HEK293 (cell line): ENCODE measurements around the gene VPS13D.

ENCODE experiments used
- CTCF ChIA-PET: fragments of 350-600 bp; formaldehyde crosslinking; extraction: SDS; loops from one replicate; lab custom pipeline; 2021; ENCODE audit warnings: antibody characterized with exemption; lab: Yijun Ruan, JAX
- POLR2A ChIA-PET: fragments of 300-600 bp; formaldehyde crosslinking; extraction: SDS; loops from one replicate; lab custom pipeline; 2020; ENCODE audit warnings: antibody characterized with exemption, inconsistent platforms; lab: Yijun Ruan, JAX
- H3K27ac ChIP-seq: fragments of 200-500 bp; sonication (Bioruptor generic); 2 replicates; pipeline ENCODE4 v1.5.1; 2014; ENCODE audit warnings: low read depth, low read length, control low read depth, inconsistent platforms; ENCODE audit errors: extremely low read depth
- H3K36me3 ChIP-seq, 2 experiments: fragments of 200-500 bp in 1 of 2; sonication (Bioruptor generic) in 1 of 2; 1 replicate in 1 of 2; 2 replicates in 1 of 2; pipeline ENCODE4 v1.5.1; 2014 to 2017; ENCODE audit warnings: inconsistent platforms in 2 of 2, low read length in 2 of 2; ENCODE audit not compliant: control insufficient read depth in 2 of 2, insufficient read depth in 1 of 2
- H3K4me1 ChIP-seq: fragments of 200-500 bp; sonication (Bioruptor generic); 2 replicates; pipeline ENCODE4 v1.5.1; 2014; ENCODE audit warnings: mild to moderate bottlenecking, low read length, inconsistent platforms; ENCODE audit not compliant: control insufficient read depth, insufficient read depth
- H3K4me3 ChIP-seq: 2 replicates; pipeline ENCODE4 v1.5.1; 2011; ENCODE audit warnings: low read depth, mild to moderate bottlenecking, control low read depth, low read length, moderate library complexity
- H3K9me3 ChIP-seq: fragments of 200-500 bp; sonication (Bioruptor generic); 2 replicates; pipeline ENCODE4 v1.5.1; 2014; ENCODE audit warnings: low read depth, low read length, inconsistent platforms; ENCODE audit not compliant: control insufficient read depth, insufficient read depth
- AEBP2 ChIP-seq: fragments of 450-650 bp; formaldehyde crosslinking; IDR thresholded peaks from 2 replicates; pipeline ENCODE4 v1.5.1; 2016; ENCODE audit warnings: missing biosample characterization, missing genetic modification characterization, borderline replicate concordance
- GLIS2 ChIP-seq: fragments of 450-650 bp; formaldehyde crosslinking; IDR thresholded peaks from 2 replicates; pipeline ENCODE4 v1.5.1; 2016; ENCODE audit warnings: missing biosample characterization, missing genetic modification characterization
- KLF17 ChIP-seq: fragments of 450-650 bp; formaldehyde crosslinking; IDR thresholded peaks from 2 replicates; pipeline ENCODE4 v1.5.1; 2016; ENCODE audit warnings: missing biosample characterization, missing genetic modification characterization
- PRDM6 ChIP-seq: fragments of 450-650 bp; formaldehyde crosslinking; IDR thresholded peaks from 2 replicates; pipeline ENCODE4 v1.5.1; 2017; ENCODE audit warnings: missing biosample characterization, missing genetic modification characterization
- TRIM28 ChIP-seq: IDR thresholded peaks from 2 replicates; pipeline ENCODE4 v1.6.1; 2011; ENCODE audit warnings: low read length, control low read depth, borderline replicate concordance
- ZBTB17 ChIP-seq: fragments of 450-650 bp; formaldehyde crosslinking; IDR thresholded peaks from 2 replicates; pipeline ENCODE4 v1.5.1; 2016; ENCODE audit warnings: missing biosample characterization, missing genetic modification characterization
- ZFHX2 ChIP-seq: fragments of 450-650 bp; formaldehyde crosslinking; conservative IDR thresholded peaks from 2 replicates; pipeline ENCODE4 v1.5.1; 2016; ENCODE audit warnings: missing biosample characterization, missing genetic modification characterization
- ZFP41 ChIP-seq: fragments of 450-650 bp; formaldehyde crosslinking; IDR thresholded peaks from 2 replicates; pipeline ENCODE4 v1.5.1; 2016; ENCODE audit warnings: missing biosample characterization, missing genetic modification characterization, borderline replicate concordance
- ZNF146 ChIP-seq: fragments of 450-650 bp; formaldehyde crosslinking; IDR thresholded peaks from 2 replicates; pipeline ENCODE4 v1.5.1; 2016; ENCODE audit warnings: missing biosample characterization, missing genetic modification characterization
- ZNF157 ChIP-seq: fragments of 450-650 bp; formaldehyde crosslinking; IDR thresholded peaks from 2 replicates; pipeline ENCODE4 v1.5.1; 2016; ENCODE audit warnings: missing biosample characterization, missing genetic modification characterization
- ZNF280C ChIP-seq: fragments of 450-650 bp; formaldehyde crosslinking; IDR thresholded peaks from 2 replicates; pipeline ENCODE4 v1.5.1; 2016; ENCODE audit warnings: missing biosample characterization, missing genetic modification characterization
- ZNF362 ChIP-seq: fragments of 450-650 bp; formaldehyde crosslinking; IDR thresholded peaks from 2 replicates; pipeline ENCODE4 v1.5.1; 2016; ENCODE audit warnings: missing biosample characterization, missing genetic modification characterization
- ZNF514 ChIP-seq: fragments of 450-650 bp; formaldehyde crosslinking; IDR thresholded peaks from 2 replicates; pipeline ENCODE4 v1.5.1; 2016; ENCODE audit warnings: missing biosample characterization, missing genetic modification characterization
- ZNF549 ChIP-seq: fragments of 450-650 bp; IDR thresholded peaks from 2 replicates; pipeline ENCODE4 v1.5.1; 2018; ENCODE audit warnings: missing biosample characterization, missing genetic modification characterization, mild to moderate bottlenecking, inconsistent platforms, moderate library complexity
- ZNF555 ChIP-seq: fragments of 450-650 bp; formaldehyde crosslinking; conservative IDR thresholded peaks from 2 replicates; pipeline ENCODE4 v1.5.1; 2017; ENCODE audit warnings: missing biosample characterization, mild to moderate bottlenecking, missing genetic modification characterization, inconsistent platforms
- ZNF596 ChIP-seq: fragments of 450-650 bp; IDR thresholded peaks from 2 replicates; pipeline ENCODE4 v1.5.0; 2018; ENCODE audit warnings: missing biosample characterization, mild to moderate bottlenecking, missing genetic modification characterization, moderate library complexity
- ZNF600 ChIP-seq: fragments of 450-650 bp; formaldehyde crosslinking; IDR thresholded peaks from 2 replicates; pipeline ENCODE4 v1.5.1; 2016; ENCODE audit warnings: missing biosample characterization, missing genetic modification characterization
- ZNF623 ChIP-seq: fragments of 450-650 bp; formaldehyde crosslinking; IDR thresholded peaks from 2 replicates; pipeline ENCODE4 v1.5.1; 2016; ENCODE audit warnings: missing biosample characterization, missing genetic modification characterization
- ZNF658 ChIP-seq: fragments of 450-650 bp; formaldehyde crosslinking; IDR thresholded peaks from 2 replicates; pipeline ENCODE4; 2016; ENCODE audit warnings: missing biosample characterization, missing genetic modification characterization
- ZSCAN16 ChIP-seq: fragments of 450-650 bp; formaldehyde crosslinking; IDR thresholded peaks from 2 replicates; pipeline ENCODE4 v1.5.1; 2016; ENCODE audit warnings: missing biosample characterization, missing genetic modification characterization

The VPS13D gene

GRCh38 chr1:12404918-12405317 is 175.1 kb downstream of the VPS13D start (continued):
- no peak for TF ChIP-seq KLF17 (tag by site-specific recombination)
- no peak for TF ChIP-seq ZBTB17 (tag by site-specific recombination)
- TF ChIP-seq ZNF280C = no peak

GRCh38 chr1:12405325-12406210 is 175.7 kb downstream of the VPS13D start:
- Histone ChIP-seq H3K36me3 (peaks cover 0 to 51% of the 10 kb centered on the region in 2 experiments; a peak in 2 of 3 replicates), H3K4me3 (no peak overlapping the region), H3K27ac (no peak overlapping the region), H3K4me1 (no peaks in the 10 kb centered on the region), H3K9me3 (no peaks in the 10 kb centered on the region)
- TF ChIP-seq ZSCAN16 (tag by site-specific recombination) (no peak), ZNF157 (tag by site-specific recombination) (no peak), TRIM28 (no peak), PRDM6 (tag by site-specific recombination) (0 out of 2 replicates have a peak, but pooled peaks have one; percentile 13), KLF17 (tag by site-specific recombination) (no peak), ZFP41 (tag by site-specific recombination) (no peak), ZNF362 (tag by site-specific recombination) (no peak), ZFHX2 (tag by site-specific recombination) (no peak)
- ChIA-PET POLR2A (no interaction called here), CTCF (interaction anchor here (1.1 to 2.2 kb wide), 3 partner anchors 11 to 214 kb away, joined by 3 to 9 read pairs (median 3); no protein-coding TSS in a partner anchor)

- peaks cover 0 to 43% of the 10 kb centered on the region in 2 experiments; a peak in 1 of 3 replicates for H3K36me3 ChIP-seq
- no peak overlapping the region for H3K4me3 ChIP-seq
- H3K4me1 ChIP-seq = no peaks in the 10 kb centered on the region
- ChIA-PET CTCF (interaction anchor here (0.7 to 2.2 kb wide), 3 partner anchors 10 to 214 kb away, joined by 3 to 9 read pairs (median 3); no protein-coding TSS in a partner anchor), POLR2A (no interaction called here)
- no peak overlapping the region for H3K27ac ChIP-seq
- H3K9me3 ChIP-seq = no peaks in the 10 kb centered on the region
- no peak for TF ChIP-seq GLIS2 (tag by site-specific recombination)
- TF ChIP-seq AEBP2 (tag by site-specific recombination) = no peak
- TF ChIP-seq ZNF549 (tag by site-specific recombination) = no peak
- TF ChIP-seq ZNF555 (tag by site-specific recombination) = no peak
- TF ChIP-seq ZNF623 (tag by site-specific recombination) = no peak
- no peak for TF ChIP-seq ZNF600 (tag by site-specific recombination)
- no peak for TF ChIP-seq ZNF658
- TF ChIP-seq ZNF514 = no peak
- TF ChIP-seq ZNF596 (tag by site-specific recombination) = no peak
- TF ChIP-seq ZNF157 (tag by site-specific recombination) = no peak
- TF ChIP-seq ZNF146 = no peak
Measured at GRCh38 chr1:12406211-12407021, 176.6 kb downstream of the VPS13D start.
